A673 (cell line): ENCODE measurements around the gene GALNT10. TPM values are rescaled to one million over a fixed set of nuclear protein-coding genes. Genes with fewer than 3 reads are reported as not detected.

Experiments used
- BruUV-seq: library from RNA; stranded (reverse); fragments of 400-500 nt; replicated peaks from 2 replicates; lab custom pipeline; 2021; lab: Mats Ljungman, UMichigan
- CTCF ChIA-PET: fragments of 300-600 bp; sonication (Branson Sonifier 250); formaldehyde crosslinking; loops from one replicate; lab custom pipeline; 2022; ENCODE audit warnings: antibody characterized with exemption; lab: Charles Lee
- POLR2A ChIA-PET: fragments of 300-600 bp; sonication (Branson Sonifier 250); formaldehyde crosslinking; loops from one replicate; lab custom pipeline; 2022; ENCODE audit warnings: antibody characterized with exemption; ENCODE audit not compliant: low non-redundant PET; lab: Charles Lee
- DNase-seq: peaks from one replicate; pipeline ENCODE4 v3.0.0-alpha.2; 2015; ENCODE audit warnings: low spot score
- H3K27ac ChIP-seq: fragments of 200-600 bp; sonication (generic); 2 replicates; pipeline ENCODE4 v1.5.1; 2016; ENCODE audit warnings: mixed run types, low read depth, mild to moderate bottlenecking, mixed read lengths, antibody characterized with exemption, low read length; ENCODE audit not compliant: poor library complexity, severe bottlenecking
- H3K27me3 ChIP-seq: fragments of 200-600 bp; sonication (generic); replicated peaks from 2 replicates; pipeline ENCODE4 v1.6.1; 2017; ENCODE audit warnings: mixed run types, low read depth, mild to moderate bottlenecking, mixed read lengths, antibody characterized with exemption, low read length; ENCODE audit not compliant: insufficient read depth, poor library complexity
- H3K36me3 ChIP-seq: fragments of 200-600 bp; sonication (generic); 2 replicates; pipeline ENCODE4 v1.6.1; 2016; ENCODE audit warnings: mixed run types, mild to moderate bottlenecking, mixed read lengths, antibody characterized with exemption, low read length; ENCODE audit not compliant: insufficient read depth, poor library complexity, severe bottlenecking
- H3K4me1 ChIP-seq: fragments of 200-600 bp; sonication (generic); 2 replicates; pipeline ENCODE4 v1.6.1; 2017; ENCODE audit warnings: mixed run types, mild to moderate bottlenecking, mixed read lengths, antibody characterized with exemption, low read length; ENCODE audit not compliant: insufficient read depth, poor library complexity, severe bottlenecking
- H3K4me3 ChIP-seq: fragments of 200-600 bp; sonication (generic); 2 replicates; pipeline ENCODE4 v1.5.1; 2016; ENCODE audit warnings: low read depth, mixed run types, mild to moderate bottlenecking, mixed read lengths, low read length; ENCODE audit not compliant: poor library complexity, severe bottlenecking
- H3K9me3 ChIP-seq: fragments of 200-600 bp; sonication (generic); 2 replicates; pipeline ENCODE4 v1.6.1; 2016; ENCODE audit warnings: mixed run types, low read depth, mild to moderate bottlenecking, mixed read lengths, antibody characterized with exemption, low read length; ENCODE audit not compliant: poor library complexity, severe bottlenecking
- EZH2 ChIP-seq: fragments of 200-600 bp; sonication (generic); IDR thresholded peaks from 2 replicates; pipeline ENCODE4 v1.6.1; 2017; ENCODE audit warnings: borderline replicate concordance, low read depth, mild to moderate bottlenecking, mixed read lengths, antibody characterized with exemption, low read length; ENCODE audit not compliant: poor library complexity, severe bottlenecking
- intact Hi-C: fragments of 100-400 bp; cut with micrococcal nuclease; formaldehyde crosslinking; loops from one replicate; pipeline ENCODE4 v1.10.0; 2022; ENCODE audit not compliant: unreplicated experiment
- total RNA-seq: library from RNA; stranded (reverse); gene quantifications from 2 replicates; pipeline ENCODE4 v1.2.3, GENCODE V29; 2021
- TF ChIP-seq, protein P1 (sequence below): fragments of 300-800, 200-600 bp; sonication (generic); conservative IDR thresholded peaks from 2 replicates; pipeline ENCODE4 v1.5.1; 2017; ENCODE audit warnings: low read depth, mild to moderate bottlenecking, antibody characterized with exemption, low read length, moderate library complexity, mixed read lengths

Gene GALNT10
- total RNA-seq, 1 experiment from 2014 or later, result 17.9 TPM

DNA sequence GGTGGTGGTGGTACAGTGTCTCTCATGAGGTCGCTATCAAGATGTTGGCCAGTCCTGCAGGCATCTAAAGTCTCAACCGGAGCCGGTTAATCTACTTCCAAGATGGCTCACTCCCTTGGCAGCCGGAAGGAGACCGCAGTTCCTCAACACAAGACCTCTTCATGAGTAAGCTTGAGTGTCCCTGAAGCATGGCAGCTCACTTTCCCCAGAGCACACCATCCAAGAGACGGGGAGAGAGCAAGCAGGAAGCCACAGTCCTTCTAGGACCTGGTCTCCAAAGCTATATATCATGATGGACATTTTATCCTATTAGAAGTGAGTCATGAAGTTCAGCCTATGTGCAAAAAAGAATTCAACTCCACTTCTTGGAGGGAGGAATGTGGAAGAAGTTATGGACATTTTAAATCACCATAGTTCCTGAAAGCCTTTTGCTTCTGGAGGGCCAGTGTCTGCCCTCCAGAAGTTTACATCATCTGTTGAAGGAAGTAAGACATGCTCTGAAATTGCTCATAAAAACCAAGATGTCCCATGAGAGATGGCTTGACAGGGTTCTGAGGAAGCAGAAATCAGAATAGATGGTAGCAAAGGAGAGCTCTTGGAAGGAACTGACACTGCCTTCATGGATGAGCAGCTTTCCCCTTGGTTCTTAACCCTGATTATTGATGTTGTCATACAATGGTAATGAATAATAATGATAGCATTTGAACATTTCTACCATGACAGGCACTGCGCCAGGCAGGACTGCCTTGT is 21.3 kb downstream of the GALNT10 start:
- TF ChIP-seq, protein P1, sequence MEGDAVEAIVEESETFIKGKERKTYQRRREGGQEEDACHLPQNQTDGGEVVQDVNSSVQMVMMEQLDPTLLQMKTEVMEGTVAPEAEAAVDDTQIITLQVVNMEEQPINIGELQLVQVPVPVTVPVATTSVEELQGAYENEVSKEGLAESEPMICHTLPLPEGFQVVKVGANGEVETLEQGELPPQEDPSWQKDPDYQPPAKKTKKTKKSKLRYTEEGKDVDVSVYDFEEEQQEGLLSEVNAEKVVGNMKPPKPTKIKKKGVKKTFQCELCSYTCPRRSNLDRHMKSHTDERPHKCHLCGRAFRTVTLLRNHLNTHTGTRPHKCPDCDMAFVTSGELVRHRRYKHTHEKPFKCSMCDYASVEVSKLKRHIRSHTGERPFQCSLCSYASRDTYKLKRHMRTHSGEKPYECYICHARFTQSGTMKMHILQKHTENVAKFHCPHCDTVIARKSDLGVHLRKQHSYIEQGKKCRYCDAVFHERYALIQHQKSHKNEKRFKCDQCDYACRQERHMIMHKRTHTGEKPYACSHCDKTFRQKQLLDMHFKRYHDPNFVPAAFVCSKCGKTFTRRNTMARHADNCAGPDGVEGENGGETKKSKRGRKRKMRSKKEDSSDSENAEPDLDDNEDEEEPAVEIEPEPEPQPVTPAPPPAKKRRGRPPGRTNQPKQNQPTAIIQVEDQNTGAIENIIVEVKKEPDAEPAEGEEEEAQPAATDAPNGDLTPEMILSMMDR, result no peak
- no peak for TF ChIP-seq EZH2
- POLR2A ChIA-PET, result no interaction called here
- H3K27me3 ChIP-seq, result no peaks in the 10 kb centered on the region
- intact Hi-C loops, result no loop called here
- peak; percentile 42 for DNase-seq
- no TSS peak for BruUV-seq
- H3K9me3 ChIP-seq, result peaks cover 4% of the 10 kb centered on the region
- CTCF ChIA-PET, result no interaction called here
- no peak overlapping the region for H3K4me3 ChIP-seq
- no peaks in the 10 kb centered on the region for H3K36me3 ChIP-seq
- H3K27ac ChIP-seq, result no peak overlapping the region
- H3K4me1 ChIP-seq, result peaks cover 18% of the 10 kb centered on the region

DNA sequence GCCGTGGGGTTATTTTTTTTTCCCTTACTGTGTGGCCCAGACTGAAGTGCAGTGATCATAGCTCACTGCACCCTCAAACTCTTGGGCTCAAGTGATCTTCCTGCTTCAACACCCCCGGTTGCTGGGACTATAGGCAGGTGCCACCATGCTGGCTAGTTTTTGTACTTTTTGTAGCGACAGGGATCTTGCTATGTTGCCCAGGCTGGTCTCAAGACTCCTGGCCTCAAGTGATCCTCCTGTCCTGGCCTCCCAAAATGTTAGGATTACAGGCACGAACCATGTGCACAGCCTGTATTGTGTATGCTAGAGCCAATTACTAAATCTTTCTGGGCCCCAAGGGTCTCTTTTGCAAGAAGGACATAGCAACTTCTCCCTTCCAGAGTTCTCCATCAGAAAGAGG is 23.1 kb downstream of the GALNT10 start:
- no peak overlapping the region for H3K4me3 ChIP-seq
- POLR2A ChIA-PET, result no interaction called here
- BruUV-seq, result no TSS peak

DNA sequence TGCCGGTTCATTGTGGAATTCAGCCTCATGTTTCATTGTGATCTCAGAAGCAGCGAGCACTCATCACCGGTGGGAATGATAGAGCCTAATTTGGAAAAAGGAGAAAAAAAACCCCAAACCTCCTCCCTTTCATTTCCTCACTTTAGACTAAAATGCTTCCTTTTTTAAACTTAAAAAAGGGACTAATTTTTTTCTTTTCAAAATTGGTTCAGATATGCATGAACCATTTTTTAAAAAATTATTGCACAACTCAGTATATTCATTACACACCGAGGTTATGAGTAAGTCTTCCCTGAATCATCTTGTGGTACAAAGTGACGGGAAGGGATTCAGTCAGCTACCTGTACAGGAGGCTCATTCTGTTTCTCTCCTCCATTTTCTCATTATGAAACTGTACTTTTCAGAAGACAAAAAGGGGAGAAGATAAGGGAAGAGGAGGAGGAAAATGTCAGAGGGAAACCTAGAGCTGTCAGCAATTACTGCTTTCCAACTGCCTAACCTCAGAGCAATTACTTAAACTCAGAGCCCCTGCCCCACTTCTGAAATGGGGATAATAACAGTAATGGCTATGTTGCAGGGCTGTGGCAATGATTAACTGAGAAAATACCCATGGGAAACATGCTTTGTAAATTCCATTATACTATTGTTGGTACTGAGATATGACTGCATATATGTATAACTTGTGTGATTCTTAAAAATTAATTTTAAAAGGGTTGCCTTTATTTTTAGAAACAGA is 24.0 kb downstream of the GALNT10 start:
- H3K27me3 ChIP-seq, result no peaks in the 10 kb centered on the region
- no peak overlapping the region for H3K4me3 ChIP-seq
- peaks cover 12% of the 10 kb centered on the region for H3K4me1 ChIP-seq
- POLR2A ChIA-PET, result no interaction called here
- H3K9me3 ChIP-seq, result no peaks in the 10 kb centered on the region
- no peak for TF ChIP-seq EZH2
- TF ChIP-seq, protein P1, result no peak
- intact Hi-C loops, result no loop called here
- H3K36me3 ChIP-seq, result no peaks in the 10 kb centered on the region
- no peak for DNase-seq
- BruUV-seq, result no TSS peak
- no peak overlapping the region for H3K27ac ChIP-seq
- CTCF ChIA-PET, result no interaction called here

More for the DNA sequence above, 23.1 kb downstream of the GALNT10 start:
- H3K27me3 ChIP-seq, result no peaks in the 10 kb centered on the region
- no peak overlapping the region for H3K27ac ChIP-seq
- no peak for TF ChIP-seq EZH2
- TF ChIP-seq, protein P1, result no peak
- no peak for DNase-seq
- intact Hi-C loops, result no loop called here
- peaks cover 4% of the 10 kb centered on the region for H3K9me3 ChIP-seq
- H3K4me1 ChIP-seq, result peaks cover 18% of the 10 kb centered on the region
- H3K36me3 ChIP-seq, result no peaks in the 10 kb centered on the region
- CTCF ChIA-PET, result no interaction called here
